ENCODE measurements around the gene MOB3A.
"Not testable (repeated sequence)": the region's sequence is repeated elsewhere in the genome, so short reads cannot be mapped to it uniquely, and the experiment has no call there.

Gene MOB3A

GRCh38 chr19:2096034-2096479 lies at the start of gene MOB3A:
MOB3A (minus strand) TSS chr19:2096326; CDS start chr19:2078560, 17,766 bp downstream.
- peak; percentile 80 to 82 for DNase-seq (ENCODE audit: low read depth in 2 of 2)

DNA sequence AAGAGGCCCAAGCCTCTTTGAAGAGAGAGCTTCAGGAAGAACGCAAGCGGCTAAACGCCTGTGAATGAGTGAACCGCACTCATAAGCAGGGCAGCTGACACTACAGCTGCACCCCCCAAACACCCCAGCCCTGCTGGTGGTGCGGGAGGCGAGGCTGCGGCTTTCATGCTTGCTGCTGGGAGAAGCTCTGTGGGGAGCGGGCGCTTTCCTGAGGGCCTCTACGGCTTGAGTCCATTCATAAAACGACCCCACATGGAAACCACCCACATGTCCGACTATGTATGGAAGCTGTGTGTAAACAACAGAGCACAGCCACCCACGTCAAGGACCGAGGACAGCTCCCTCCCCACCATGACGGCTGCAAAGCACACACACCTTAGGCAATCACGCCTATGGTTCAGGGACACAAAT lies 49.7 kb upstream of the MOB3A start:
- no peak for DNase-seq (ENCODE audit: low read depth in 2 of 2)

DNA sequence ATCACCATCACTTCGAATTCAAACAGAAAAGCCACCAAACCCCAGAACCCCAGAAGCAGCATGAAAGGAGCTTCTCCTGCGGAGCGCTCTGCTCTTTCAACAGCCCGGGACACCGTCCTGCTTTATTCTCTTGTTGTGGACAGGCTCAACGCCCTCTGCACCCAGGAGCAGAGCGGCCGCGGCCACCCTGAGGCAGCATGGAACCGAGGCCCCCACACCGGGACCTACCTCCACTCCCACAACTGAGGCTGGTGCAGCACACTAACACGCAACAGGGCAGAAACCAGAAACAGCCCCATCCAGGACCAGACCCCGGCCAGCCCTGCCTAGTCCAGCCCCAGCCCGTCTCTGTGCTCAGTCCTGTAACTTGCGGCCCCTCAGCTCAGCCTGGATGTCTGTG lies 48.1 kb upstream of the MOB3A start:
- DNase-seq (ENCODE audit: low read depth in 2 of 2) = no peak

DNA sequence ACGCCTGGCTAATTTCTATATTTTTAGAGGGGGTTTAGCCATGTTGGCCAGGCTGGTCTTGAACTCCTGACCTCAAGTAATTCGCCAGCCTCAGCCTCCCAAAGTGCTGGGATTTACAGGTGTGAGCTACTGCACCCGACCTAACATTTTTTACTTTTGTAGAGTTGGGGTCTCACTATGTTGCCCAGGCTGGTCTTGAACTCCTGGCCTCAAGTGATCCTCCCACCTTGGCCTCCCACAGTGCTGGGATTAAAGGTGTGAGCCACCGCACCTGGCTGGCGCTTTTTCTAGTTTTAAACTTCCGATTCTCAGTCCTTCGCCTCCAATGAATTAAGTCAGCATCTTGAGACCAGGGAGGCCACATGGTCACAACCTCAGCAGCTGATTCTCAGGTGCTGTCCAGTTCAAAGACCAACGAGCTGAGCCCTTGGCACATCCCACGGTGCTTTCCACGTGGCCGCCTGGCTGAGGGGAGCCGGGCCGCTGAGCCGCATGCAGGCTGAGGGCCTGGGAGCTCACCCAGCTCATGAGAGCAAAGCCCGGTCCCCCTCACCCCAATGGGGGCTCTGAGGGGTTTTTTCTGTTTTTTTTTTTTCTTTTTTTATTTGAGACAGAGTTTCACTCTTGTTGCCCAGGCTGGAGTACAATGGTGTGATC lies 46.2 kb upstream of the MOB3A start:
- DNase-seq (ENCODE audit: low read depth in 2 of 2) = no peak

GRCh38 chr19:2140138-2140569 lies 44.0 kb upstream of the MOB3A start:
- DNase-seq (ENCODE audit: low read depth in 2 of 2) = no peak

DNA sequence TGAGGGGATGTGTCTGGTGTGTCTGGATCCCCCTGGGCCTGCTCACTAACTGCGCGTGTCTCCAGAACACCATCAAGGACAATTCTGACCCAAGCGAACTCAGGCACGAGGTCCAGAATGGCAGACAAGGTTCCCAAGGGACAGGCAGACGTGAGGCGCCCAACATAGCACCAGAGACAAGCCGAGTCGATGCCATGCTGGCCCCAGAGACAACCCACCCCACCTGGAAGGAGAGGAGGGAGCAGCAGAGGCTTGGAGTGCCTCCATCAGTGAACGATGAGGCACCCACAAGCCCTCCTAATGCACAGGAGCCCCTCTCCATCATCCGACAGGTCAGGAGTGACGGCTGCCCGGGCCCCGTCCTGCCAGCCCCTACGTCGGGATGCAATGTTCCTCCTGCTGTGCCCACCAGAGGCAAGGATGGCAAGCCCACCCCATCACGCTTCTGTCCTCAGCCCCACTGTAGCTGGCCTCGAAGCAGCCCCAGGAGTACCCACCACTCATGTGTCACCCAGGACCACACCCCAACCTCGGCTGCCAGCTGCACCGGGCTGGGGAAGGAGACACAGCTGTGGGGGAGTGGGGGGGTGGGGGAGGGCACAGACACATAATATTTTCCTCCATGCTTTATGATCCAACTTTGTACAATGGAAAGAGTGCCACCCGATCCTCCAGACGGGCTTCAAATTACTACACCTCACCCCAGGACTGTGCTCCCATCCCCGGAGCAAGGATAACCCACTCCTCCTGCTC lies 43.4 kb upstream of the MOB3A start:
- DNase-seq (ENCODE audit: low read depth in 2 of 2) = no peak

DNA sequence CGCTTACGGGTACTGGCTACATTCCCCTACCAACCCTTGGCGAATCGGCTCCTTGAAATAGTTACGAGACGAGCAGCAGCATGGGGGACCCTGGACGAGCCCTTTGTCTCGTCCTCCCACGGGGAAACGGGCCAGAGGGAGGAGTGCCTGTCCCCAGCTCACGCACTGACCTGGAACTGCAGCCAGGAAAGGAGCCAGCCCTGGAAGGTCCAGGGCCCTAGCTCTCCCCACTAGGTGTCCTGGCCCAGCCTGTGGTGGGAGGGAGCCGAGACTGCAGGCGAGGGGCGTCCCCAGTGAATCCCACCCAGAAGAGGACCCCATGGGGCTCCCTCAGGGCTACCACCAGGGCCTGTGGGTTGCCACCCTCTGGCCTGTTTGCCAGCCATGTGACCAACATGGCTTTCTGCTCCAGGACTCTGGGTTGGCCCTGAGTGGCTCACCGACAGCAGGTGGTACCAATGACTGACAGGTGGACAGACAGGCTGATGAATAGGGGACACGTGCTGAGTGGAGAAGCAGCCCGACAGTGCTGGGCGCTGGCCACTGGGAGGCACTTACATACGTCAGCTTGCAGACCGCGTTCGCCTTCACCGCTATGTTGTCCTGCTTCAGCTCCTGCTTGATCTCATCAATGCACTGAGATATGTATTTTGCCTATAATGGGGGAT lies 42.1 kb upstream of the MOB3A start:
- DNase-seq (ENCODE audit: low read depth in 2 of 2) = no peak

GRCh38 chr19:2136796-2137195 lies 40.7 kb upstream of the MOB3A start:
- no peak for DNase-seq (ENCODE audit: low read depth in 2 of 2)

- DNase-seq (ENCODE audit: low read depth in 2 of 2) = no peak
Observed at GRCh38 chr19:2135474-2136402, 39.6 kb upstream of the MOB3A start.

- DNase-seq (ENCODE audit: low read depth in 2 of 2) = no peak
Observed at GRCh38 chr19:2132731-2133490, 36.8 kb upstream of the MOB3A start.

DNA sequence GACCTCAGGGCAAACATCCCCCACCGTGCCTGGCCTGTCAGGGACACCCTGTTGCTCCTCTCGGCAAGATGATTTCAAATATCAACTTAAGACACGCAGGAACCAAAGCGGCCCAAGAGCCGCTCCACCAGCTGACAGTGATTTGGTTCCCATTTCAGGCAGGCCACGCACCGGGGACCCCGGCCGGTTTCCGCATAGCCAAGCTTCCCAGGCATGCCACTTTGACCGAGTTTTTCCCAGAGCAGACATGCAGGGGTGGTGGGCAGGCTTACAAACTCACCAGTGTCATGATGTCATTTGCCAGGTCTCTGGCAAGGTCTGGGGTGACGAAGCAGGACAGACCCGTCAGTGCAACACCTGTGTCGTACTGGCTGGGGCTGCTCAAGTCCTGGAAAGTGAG lies 36.1 kb upstream of the MOB3A start:
- DNase-seq (ENCODE audit: low read depth in 2 of 2) = no peak

- not testable (repeated sequence) for DNase-seq (ENCODE audit: low read depth in 2 of 2)
Observed at GRCh38 chr19:2131012-2131975, 35.2 kb upstream of the MOB3A start.

GRCh38 chr19:2129892-2130770 lies 34.0 kb upstream of the MOB3A start:
- DNase-seq (ENCODE audit: low read depth in 2 of 2) = no peak

GRCh38 chr19:2129486-2129885 lies 33.4 kb upstream of the MOB3A start:
- no peak for DNase-seq (ENCODE audit: low read depth in 2 of 2)

DNA sequence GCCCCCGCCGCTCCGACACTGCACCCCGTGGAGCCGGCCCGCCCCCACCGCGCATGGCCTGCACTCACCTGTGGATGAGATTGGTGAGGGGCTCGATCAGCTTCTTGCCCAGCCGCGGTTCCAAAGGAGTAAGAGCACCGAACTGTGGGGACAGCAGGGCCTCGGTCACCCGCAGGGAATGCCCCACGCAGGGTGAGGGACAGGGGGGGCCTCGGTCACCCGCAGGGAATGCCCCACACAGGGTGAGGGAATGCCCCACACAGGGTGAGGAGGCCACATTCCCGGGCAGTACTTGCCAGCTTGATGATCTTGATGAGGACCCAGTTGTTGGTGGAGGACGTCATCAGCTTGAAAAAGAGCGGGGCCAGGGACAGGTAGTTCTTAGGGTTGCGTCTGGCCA lies 32.9 kb upstream of the MOB3A start:
- no peak for DNase-seq (ENCODE audit: low read depth in 2 of 2)

DNA sequence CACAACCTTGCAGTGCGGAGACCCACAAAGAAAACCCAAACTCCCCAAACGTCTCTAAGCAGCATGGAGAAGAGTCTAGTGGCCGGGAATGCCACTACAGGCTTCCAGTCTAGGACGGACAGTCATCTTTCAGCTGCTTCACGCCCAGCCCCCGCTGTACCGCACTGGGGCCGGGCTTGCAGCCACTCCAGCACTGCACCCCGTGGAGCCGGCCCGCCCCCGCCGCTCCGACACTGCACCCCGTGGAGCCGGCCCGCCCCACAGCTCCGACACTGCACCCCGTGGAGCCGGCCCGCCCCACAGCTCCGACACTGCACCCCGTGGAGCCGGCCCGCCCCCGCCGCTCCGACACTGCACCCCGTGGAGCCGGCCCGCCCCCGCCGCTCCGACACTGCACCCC lies 32.1 kb upstream of the MOB3A start:
- DNase-seq (ENCODE audit: low read depth in 2 of 2) = not testable (repeated sequence)

- no peak for DNase-seq (ENCODE audit: low read depth in 2 of 2)
Observed at GRCh38 chr19:2127758-2128157, 31.6 kb upstream of the MOB3A start.

DNA sequence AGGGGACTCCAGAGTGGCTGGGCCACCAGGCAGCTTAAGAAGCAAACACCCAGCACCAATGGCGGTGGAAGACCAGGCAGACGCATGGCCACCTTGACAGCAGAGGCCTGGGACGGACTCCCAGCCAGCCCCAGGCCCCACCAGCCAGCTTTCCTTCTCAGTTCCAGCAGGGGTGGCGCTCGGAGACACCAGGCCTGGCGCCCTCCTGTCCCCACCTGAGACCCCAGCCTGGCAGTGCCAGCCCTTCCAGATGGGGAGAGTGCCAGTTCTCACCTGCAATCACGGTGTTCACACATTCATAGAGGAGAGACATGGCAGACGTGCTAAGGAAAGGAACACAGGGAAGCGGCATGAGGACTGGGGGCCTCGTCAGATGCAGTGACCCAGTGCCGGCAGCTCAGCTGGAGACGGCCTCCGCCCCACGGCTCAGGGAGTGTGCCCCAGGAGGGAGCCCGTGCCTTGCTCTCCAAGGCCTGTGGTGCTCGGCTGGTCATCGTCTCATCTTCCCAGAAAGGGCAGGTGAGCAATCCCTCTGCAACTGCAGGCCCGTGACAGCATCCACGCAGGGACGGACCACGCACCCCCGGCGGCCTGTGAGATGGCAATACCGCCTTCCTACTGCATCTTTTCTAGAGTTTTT lies 30.9 kb upstream of the MOB3A start:
- no peak for DNase-seq (ENCODE audit: low read depth in 2 of 2)
